Motor neuron (in vitro differentiated cells): ENCODE results near the gene RGS2. TPM values are rescaled to one million over a fixed set of nuclear protein-coding genes. Genes with fewer than 3 reads are reported as not detected.

Experiments
- ATAC-seq, 8 experiments: fragments of 200-7000 bp; cut with Tn5 transposase; replicated peaks in 6 of 8; 2 replicates each; pipeline ENCODE4 v1.8.0; 2021; ENCODE audit warnings: mild to moderate bottlenecking in 8 of 8, moderate library complexity in 8 of 8
- H3K27ac ChIP-seq, 2 donors: fragments of 250-450 bp; sonication (Bioruptor Pico); 2 replicates each; pipeline ENCODE4 v1.9.0; 2021; ENCODE audit warnings: antibody characterized with exemption in 2 of 2, mild to moderate bottlenecking in 2 of 2, moderate library complexity in 1 of 2
- H3K4me1 ChIP-seq, 2 donors: fragments of 250-450 bp; sonication (Bioruptor Pico); replicated peaks in 1 of 2; 2 replicates each; pipeline ENCODE4 v1.6.1; 2021; ENCODE audit warnings: antibody characterized with exemption in 2 of 2, mild to moderate bottlenecking in 2 of 2, moderate library complexity in 1 of 2
- H3K4me3 ChIP-seq, 5 donors: fragments of 250-450 bp; sonication (Bioruptor Pico); 2 replicates each; pipeline ENCODE4 v1.9.0; 2021; ENCODE audit warnings: antibody characterized with exemption in 5 of 5, mild to moderate bottlenecking in 5 of 5, moderate library complexity in 4 of 5
- WGBS, 10 experiments: fragments of 450-650 bp; shearing (Covaris generic); methylation state at CpG; one replicate each; pipeline ENCODE4 v1.0.0; 2022; 5-methylcytosine and 5-hydroxymethylcytosine counted together
- in situ Hi-C, 9 experiments: fragments of 400-800 bp; cut with MboI; loops; one replicate each; pipeline ENCODE4 v1.15.0; 2021; ENCODE audit warnings: low sequenced_read_pairs in 9 of 9, low pct_unique_long_range_greater_than_20kb in 2 of 9; ENCODE audit not compliant: unreplicated experiment in 9 of 9
- total RNA-seq, 8 experiments: library from RNA; unstranded; fragments of 300-600 nt; gene quantifications; 2 replicates each; pipeline versions ENCODE4 v1.2.3 to v1.2.4, GENCODE V29; 2022

RGS2 gene
- total RNA-seq, result 10 to 100 TPM in 6 of 8 experiments, 1 to 10 TPM in 2; 8.5 to 93.9 (median 50.1) TPM

- Histone ChIP-seq H3K4me3 (peak within 1 kb of the TSS; percentile 57 to 85 (median 74)), H3K4me1 (peaks cover 12 to 15% of the 10 kb centered on the region in 2 donors), H3K27ac (peak within 1 kb of the TSS; percentile 74 to 85)
- WGBS, 10 experiments, result 0 to 20% (median 0%) methylated on average over 1 to 31 of the region's 72 CpGs; no CpG with 5 or more reads in 3 of the 10 experiments
- ATAC-seq, result peak; percentile 87 to 97 (median 95)
- in situ Hi-C loops, result loop anchor here in 4 of 9 experiments (10.0 to 25.0 kb wide), 2 partner anchors 204 to 206 kb away; no protein-coding TSS in a partner anchor
These were observed at the start of gene RGS2 for GRCh38 chr1:192808518-192809306. RGS2 (plus strand) TSS chr1:192809039; CDS start chr1:192809072, 33 bp downstream.

- Histone ChIP-seq H3K4me1 (no peaks in the 10 kb centered on the region), H3K4me3 (no peak overlapping the region), H3K27ac (no peak overlapping the region)
- WGBS, 10 experiments, result 50 to 100% (median 89%) methylated on average over 1 of the region's 1 CpG
- in situ Hi-C loops, result no loop called here
- no peak for ATAC-seq
These were observed 49.7 kb upstream of the RGS2 start for GRCh38 chr1:192759104-192759503.

- in situ Hi-C loops, result no loop called here
- Histone ChIP-seq H3K4me1 (peaks cover 0 to 3% of the 10 kb centered on the region in 2 donors), H3K4me3 (no peak overlapping the region), H3K27ac (no peak overlapping the region)
- 80 to 100% (median 88%) methylated on average over 1 to 4 of the region's 4 CpGs; no CpG with 5 or more reads in 2 of the 10 experiments for WGBS, 10 experiments
- no peak for ATAC-seq
These were observed 46.6 kb upstream of the RGS2 start for GRCh38 chr1:192762265-192762664.

GRCh38 chr1:192763243-192763642 lies 45.6 kb upstream of the RGS2 start:
- in situ Hi-C loops, result no loop called here
- Histone ChIP-seq H3K4me1 (peaks cover 0 to 3% of the 10 kb centered on the region in 2 donors), H3K27ac (no peak overlapping the region), H3K4me3 (no peak overlapping the region)
- ATAC-seq, result no peak

GRCh38 chr1:192763756-192764155 lies 45.1 kb upstream of the RGS2 start:
- peaks cover 0 to 3% of the 10 kb centered on the region in 2 donors for H3K4me1 ChIP-seq
- H3K4me3 ChIP-seq, result no peak overlapping the region
- peak in 1 of 8 experiments; percentile 61 for ATAC-seq
- in situ Hi-C loops, result no loop called here
- no peak overlapping the region for H3K27ac ChIP-seq
- 57 to 100% (median 80%) methylated on average over 1 of the region's 1 CpG; no CpG with 5 or more reads in 7 of the 10 experiments for WGBS, 10 experiments

- 40 to 100% (median 85%) methylated on average over 1 to 2 of the region's 2 CpGs for WGBS, 10 experiments
- no peak overlapping the region for H3K27ac ChIP-seq
- in situ Hi-C loops, result no loop called here
- ATAC-seq, result no peak
- H3K4me1 ChIP-seq, result peaks cover 0 to 3% of the 10 kb centered on the region in 2 donors
- no peak overlapping the region for H3K4me3 ChIP-seq
These were observed 44.2 kb upstream of the RGS2 start for GRCh38 chr1:192764675-192765074.

- peak in 7 of 8 experiments; percentile 40 to 75 (median 69) for ATAC-seq
- in situ Hi-C loops, result no loop called here
- Histone ChIP-seq H3K4me1 (peaks cover 0 to 3% of the 10 kb centered on the region in 2 donors), H3K27ac (no peak overlapping the region), H3K4me3 (no peak overlapping the region)
- WGBS, 10 experiments, result 40 to 100% (median 86%) methylated on average over 1 of the region's 1 CpG; no CpG with 5 or more reads in 3 of the 10 experiments
These were observed 42.7 kb upstream of the RGS2 start for GRCh38 chr1:192766009-192766625.

- in situ Hi-C loops, result no loop called here
- 74 to 100% (median 87%) methylated on average over 1 to 3 of the region's 3 CpGs for WGBS, 10 experiments
- Histone ChIP-seq H3K4me1 (peaks cover 0 to 3% of the 10 kb centered on the region in 2 donors), H3K27ac (no peak overlapping the region), H3K4me3 (no peak overlapping the region)
- no peak for ATAC-seq
These were observed 42.0 kb upstream of the RGS2 start for GRCh38 chr1:192766876-192767275.

GRCh38 chr1:192767798-192768197 lies 41.0 kb upstream of the RGS2 start:
- ATAC-seq, result peak in 1 of 8 experiments; percentile 19
- H3K27ac ChIP-seq, result no peak overlapping the region
- in situ Hi-C loops, result no loop called here
- H3K4me1 ChIP-seq, result peaks cover 0 to 3% of the 10 kb centered on the region in 2 donors
- no peak overlapping the region for H3K4me3 ChIP-seq
- 65 to 100% (median 89%) methylated on average over 1 to 2 of the region's 2 CpGs; no CpG with 5 or more reads in 3 of the 10 experiments for WGBS, 10 experiments

- Histone ChIP-seq H3K4me3 (no peak overlapping the region), H3K27ac (no peak overlapping the region), H3K4me1 (peaks cover 0 to 3% of the 10 kb centered on the region in 2 donors)
- no peak for ATAC-seq
- in situ Hi-C loops, result no loop called here
These were observed 40.4 kb upstream of the RGS2 start for GRCh38 chr1:192768463-192768862.

- no peak overlapping the region for H3K27ac ChIP-seq
- H3K4me3 ChIP-seq, result no peak overlapping the region
- 59 to 100% (median 91%) methylated on average over 1 to 4 of the region's 4 CpGs for WGBS, 10 experiments
- H3K4me1 ChIP-seq, result no peaks in the 10 kb centered on the region
- in situ Hi-C loops, result no loop called here
- no peak for ATAC-seq
These were observed 37.5 kb upstream of the RGS2 start for GRCh38 chr1:192771341-192771740.

- in situ Hi-C loops, result loop anchor here in 1 of 9 experiments (25.0 kb wide), 1 partner anchor 313 kb away; no protein-coding TSS in a partner anchor
- WGBS, 10 experiments, result 0 to 88% (median 70%) methylated on average over 1 to 2 of the region's 2 CpGs; no CpG with 5 or more reads in 1 of the 10 experiments
- H3K4me3 ChIP-seq, result no peak overlapping the region
These were observed 33.2 kb upstream of the RGS2 start for GRCh38 chr1:192775631-192776030.

GRCh38 chr1:192776206-192776605 lies 32.6 kb upstream of the RGS2 start:
- no peak for ATAC-seq
- H3K4me1 ChIP-seq, result no peaks in the 10 kb centered on the region
- H3K4me3 ChIP-seq, result no peak overlapping the region
- 58 to 100% (median 74%) methylated on average over 1 to 4 of the region's 4 CpGs for WGBS, 10 experiments
- H3K27ac ChIP-seq, result no peak overlapping the region
- in situ Hi-C loops, result loop anchor here in 1 of 9 experiments (25.0 kb wide), 1 partner anchor 314 kb away; no protein-coding TSS in a partner anchor

More at GRCh38 chr1:192775631-192776030, 33.2 kb upstream of the RGS2 start:
- ATAC-seq, result no peak
- H3K27ac ChIP-seq, result no peak overlapping the region
- H3K4me1 ChIP-seq, result no peaks in the 10 kb centered on the region
